ENCODE results near the gene CLEC4F.

The CLEC4F gene, protein sequence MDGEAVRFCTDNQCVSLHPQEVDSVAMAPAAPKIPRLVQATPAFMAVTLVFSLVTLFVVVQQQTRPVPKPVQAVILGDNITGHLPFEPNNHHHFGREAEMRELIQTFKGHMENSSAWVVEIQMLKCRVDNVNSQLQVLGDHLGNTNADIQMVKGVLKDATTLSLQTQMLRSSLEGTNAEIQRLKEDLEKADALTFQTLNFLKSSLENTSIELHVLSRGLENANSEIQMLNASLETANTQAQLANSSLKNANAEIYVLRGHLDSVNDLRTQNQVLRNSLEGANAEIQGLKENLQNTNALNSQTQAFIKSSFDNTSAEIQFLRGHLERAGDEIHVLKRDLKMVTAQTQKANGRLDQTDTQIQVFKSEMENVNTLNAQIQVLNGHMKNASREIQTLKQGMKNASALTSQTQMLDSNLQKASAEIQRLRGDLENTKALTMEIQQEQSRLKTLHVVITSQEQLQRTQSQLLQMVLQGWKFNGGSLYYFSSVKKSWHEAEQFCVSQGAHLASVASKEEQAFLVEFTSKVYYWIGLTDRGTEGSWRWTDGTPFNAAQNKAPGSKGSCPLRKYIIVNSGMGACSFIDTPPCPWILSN

DNA sequence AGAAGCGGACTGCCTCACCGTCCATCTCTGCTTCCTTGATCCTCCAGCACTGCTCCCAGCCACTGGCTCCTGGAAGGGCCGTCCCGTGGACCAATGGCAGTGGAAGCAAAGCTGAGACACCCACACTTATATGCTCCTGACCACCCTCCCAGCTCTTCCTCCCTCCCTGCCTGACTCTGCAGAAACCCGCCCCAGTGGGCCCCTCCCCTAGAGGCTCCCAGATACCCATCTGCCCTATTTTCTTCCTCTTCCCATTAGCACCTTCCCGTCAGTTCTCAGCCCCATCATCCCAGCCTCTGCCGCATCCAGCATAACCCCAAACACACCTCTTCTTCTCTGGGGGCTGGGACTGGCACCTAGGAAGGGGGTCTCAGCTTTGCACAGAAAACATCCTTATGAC lies at the start of gene CLEC4F:
Gene CLEC4F (minus strand): TSS at position 101 of the 400 bp plus-strand sequence. CDS start 76 bp downstream, at position 25.
- no peak for DNase-seq

GRCh38 chr2:70868970-70869369 lies 48.6 kb upstream of the CLEC4F start:
- no peak for DNase-seq

GRCh38 chr2:70861777-70862625 lies 41.6 kb upstream of the CLEC4F start:
- no peak for DNase-seq

DNA sequence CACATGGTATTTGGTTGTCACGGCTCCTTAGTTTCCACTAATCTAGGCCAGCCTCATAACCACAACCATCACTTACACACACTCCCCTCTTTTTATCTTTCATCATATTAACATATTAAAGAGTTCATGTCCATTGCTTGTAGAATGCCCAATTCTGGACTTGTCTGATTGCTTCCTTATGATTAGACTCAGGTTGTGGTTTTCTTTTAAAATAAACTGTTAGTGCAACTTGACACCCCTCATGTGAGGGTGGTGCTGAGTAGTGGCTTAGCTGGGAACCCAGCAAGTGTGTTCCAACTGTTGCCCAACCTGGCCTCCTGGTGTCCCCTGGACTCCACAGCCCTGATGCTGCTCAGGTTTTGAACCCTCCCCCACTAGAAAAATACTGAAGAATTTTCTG lies 35.3 kb upstream of the CLEC4F start:
- no peak for DNase-seq

- DNase-seq = no peak
Observed at GRCh38 chr2:70854411-70854810, 34.0 kb upstream of the CLEC4F start.

GRCh38 chr2:70852824-70853223 lies 32.4 kb upstream of the CLEC4F start:
- DNase-seq = no peak

GRCh38 chr2:70851704-70852103 lies 31.3 kb upstream of the CLEC4F start:
- no peak for DNase-seq

DNA sequence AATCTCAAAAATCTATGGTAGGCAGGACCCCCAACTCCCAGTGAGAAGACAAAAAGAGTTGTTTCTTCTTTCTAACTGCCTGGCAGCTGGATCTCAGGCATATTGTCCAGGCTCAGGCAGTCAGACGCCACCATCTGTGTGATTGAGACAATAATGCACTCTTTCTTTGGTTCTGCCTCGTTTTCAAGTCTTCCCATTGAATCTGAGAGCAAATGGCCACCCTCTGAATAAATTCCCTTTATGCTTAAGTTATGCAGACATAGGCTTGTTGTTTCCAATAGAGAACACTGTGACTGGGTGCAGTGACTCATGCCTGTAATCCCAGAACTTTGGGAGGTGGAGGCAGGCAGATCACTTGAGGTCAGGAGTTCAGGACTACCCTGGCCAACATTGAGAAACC lies 30.5 kb upstream of the CLEC4F start:
- DNase-seq = no peak

DNA sequence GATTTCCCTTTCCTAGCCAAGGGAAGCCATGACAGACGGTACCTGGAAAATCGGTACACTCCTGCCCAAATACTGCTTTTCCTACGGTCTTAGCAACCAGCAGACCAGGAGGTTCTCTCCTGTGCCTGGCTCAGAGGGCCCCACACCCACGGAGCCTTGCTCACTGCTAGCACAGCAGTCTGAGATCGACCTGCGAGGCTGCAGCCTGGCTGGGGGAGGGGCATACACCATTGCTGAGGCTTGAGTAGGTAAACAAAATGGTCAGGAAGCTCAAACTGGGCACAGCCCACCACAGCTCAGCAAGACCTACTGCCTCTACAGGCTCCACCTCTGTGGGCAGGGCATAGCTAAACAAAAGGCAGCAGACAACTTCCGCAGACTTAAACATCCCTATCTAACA lies 22.0 kb upstream of the CLEC4F start:
- DNase-seq = no peak

DNA sequence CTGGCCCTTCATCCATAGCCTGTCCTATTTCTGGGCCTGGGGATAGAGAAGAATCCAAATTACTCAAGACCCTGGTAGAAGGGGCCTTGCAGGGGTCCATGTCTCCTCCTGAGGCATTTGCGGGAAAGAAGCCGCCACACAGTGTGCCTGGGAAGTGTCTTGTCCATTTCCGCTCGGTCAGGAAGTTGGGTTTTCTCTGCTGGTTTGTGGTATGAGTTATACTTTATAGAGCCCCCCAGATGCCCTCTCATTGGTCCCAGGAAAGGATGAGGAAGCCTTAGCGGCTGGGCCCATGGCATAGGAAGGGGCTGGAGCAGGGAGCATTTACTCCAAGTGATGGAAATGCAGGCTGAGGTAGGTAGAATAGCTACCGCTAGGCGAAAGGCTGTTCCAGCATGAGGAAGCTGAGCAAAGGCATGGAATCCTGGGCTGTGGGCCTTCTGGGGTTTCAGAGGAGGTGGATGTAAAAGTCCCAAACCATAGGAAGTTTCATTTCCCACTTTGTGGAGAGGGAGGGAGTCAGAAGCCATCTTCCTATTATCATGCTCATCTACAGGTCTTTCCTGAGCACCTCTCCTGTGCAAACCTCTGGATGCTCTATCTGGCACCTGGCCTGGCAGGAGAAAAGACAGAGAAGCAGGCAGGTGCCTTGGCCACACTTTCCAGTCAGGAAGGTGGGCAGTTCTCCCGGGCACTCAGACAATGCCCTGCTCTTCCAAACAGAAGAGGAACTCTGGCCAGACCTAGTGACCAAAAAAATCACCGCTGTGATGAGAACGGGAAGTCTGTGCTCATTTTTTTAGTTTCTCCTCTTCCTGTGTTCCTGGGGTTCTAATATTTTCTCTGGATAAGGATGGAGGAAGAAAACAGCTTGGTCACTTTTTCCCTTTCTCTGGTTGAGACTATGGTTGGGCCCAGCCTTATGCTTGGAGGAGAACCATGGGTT lies 17.9 kb upstream of the CLEC4F start:
- no peak for DNase-seq

DNA sequence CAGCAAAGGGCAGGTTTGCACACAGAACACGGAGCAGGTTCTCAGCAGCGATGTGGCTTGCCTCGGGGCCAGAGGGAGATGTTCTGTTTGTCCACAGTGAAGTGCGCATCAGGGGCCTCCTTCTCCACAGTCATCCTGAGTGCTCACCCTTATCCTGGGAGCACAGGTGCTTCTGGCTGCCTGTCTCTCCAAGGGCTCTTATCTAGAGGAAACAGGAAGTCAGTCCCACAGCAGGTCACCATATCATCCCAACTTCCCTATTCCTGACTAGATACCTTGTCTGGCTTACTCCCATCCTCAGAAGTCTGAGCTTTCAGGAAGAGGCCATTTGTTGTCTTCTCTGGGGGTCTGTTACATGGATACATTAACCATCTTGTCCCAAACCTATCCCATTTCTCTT lies 15.2 kb upstream of the CLEC4F start, which contains the start of gene CD207:
Gene CD207 (minus strand): TSS at position 174 of the 400 bp plus-strand sequence. CDS start 40 bp downstream, at position 134.
- DNase-seq = no peak

DNA sequence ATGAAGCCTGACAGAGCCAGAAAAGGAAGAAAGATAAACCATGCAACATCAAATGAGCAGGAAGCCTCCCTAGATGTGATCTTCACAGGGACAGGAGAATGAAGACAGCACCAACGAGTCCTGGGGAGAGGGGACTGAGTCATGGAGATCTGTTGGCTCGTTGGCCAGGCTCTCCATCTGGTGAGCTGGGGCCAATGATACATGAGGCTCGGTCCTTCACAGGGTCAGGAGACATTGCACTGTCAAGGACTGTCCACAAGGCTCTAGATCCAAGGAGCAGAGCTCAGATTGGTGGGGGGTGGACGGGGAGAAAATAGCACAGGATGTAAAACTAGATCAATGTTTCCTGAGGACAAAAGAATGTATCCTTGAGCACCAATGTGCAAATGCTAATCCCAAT lies 14.5 kb upstream of the CLEC4F start:
- DNase-seq = no peak

DNA sequence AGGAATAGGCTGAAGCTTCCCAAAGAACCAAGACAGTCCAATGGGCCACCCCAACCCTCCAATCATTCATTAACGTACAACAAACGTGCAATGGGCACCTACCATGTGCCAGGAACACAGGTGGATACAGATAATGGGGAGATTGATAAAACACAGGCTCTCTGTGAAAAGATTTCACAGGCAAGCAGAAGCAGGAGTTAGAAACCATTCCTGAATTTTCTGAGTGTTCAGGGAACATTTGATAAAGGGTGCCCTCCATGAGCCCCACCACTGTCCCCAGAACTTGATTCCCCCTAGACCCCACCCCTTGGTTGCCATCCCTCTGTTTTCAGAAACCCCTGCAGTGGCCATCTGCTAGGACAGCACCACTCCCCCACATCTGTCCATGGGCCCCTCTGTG lies 13.7 kb upstream of the CLEC4F start:
- no peak for DNase-seq

- no peak for DNase-seq
Observed at GRCh38 chr2:70833246-70833645, 12.8 kb upstream of the CLEC4F start.

- no peak for DNase-seq
Observed at GRCh38 chr2:70832386-70832785, 12.0 kb upstream of the CLEC4F start.

- no peak for DNase-seq
Observed at GRCh38 chr2:70831861-70832260, 11.5 kb upstream of the CLEC4F start.

GRCh38 chr2:70830366-70830765 lies 10.0 kb upstream of the CLEC4F start:
- DNase-seq = no peak

- no peak for DNase-seq
Observed at GRCh38 chr2:70829916-70830315, 9.5 kb upstream of the CLEC4F start.

- no peak for DNase-seq
Observed at GRCh38 chr2:70828914-70829824, 8.8 kb upstream of the CLEC4F start.

DNA sequence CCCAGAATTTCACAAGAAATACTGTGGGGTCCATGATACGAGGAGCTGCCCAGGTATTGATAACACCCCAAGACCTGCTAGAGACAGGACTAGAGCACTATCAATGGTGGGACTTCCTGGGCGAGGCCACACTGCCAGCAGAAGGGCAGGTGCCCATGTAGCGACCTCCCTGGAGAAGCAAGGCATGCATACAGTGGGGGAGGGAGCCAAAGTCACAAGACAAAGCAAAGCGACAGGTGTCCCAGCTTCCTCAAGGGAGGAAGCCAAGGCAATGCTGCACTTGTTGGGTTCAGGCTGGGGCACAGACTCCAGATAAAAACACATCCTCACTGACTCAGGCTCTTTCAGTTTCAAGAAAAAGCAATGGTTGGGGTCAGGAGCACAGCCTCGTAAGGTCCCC lies 7.7 kb upstream of the CLEC4F start:
- DNase-seq = no peak

- no peak for DNase-seq
Observed at GRCh38 chr2:70827388-70827787, 7.0 kb upstream of the CLEC4F start.

Data from GF-D8 (cell line).